SU-DHL-6 (cell line): ENCODE results near the gene C9orf43.

ENCODE experiments used
- H2AFZ ChIP-seq: fragments of 200-600 bp; sonication (generic); 2 replicates; pipeline ENCODE4 v1.6.1; 2014; ENCODE audit warnings: low read depth, mild to moderate bottlenecking, moderate library complexity, mixed read lengths, antibody characterized with exemption, low read length; ENCODE audit not compliant: severe bottlenecking
- H3F3A ChIP-seq: fragments of 200-600 bp; shearing (Covaris generic); 2 replicates; pipeline ENCODE4 v1.6.0; 2016; ENCODE audit warnings: antibody characterized with exemption, mild to moderate bottlenecking; ENCODE audit not compliant: insufficient read depth
- H3K27ac ChIP-seq: fragments of 200-600 bp; sonication (generic); 2 replicates; pipeline ENCODE4 v1.5.1; 2016; ENCODE audit warnings: low read depth, mild to moderate bottlenecking, low read length, moderate library complexity, mixed read lengths
- H3K27me3 ChIP-seq: fragments of 200-600 bp; sonication (generic), shearing (Covaris generic); 2 replicates; pipeline ENCODE4 v1.6.0; 2014; ENCODE audit warnings: mild to moderate bottlenecking, low read length
- H3K36me3 ChIP-seq: fragments of 200-600 bp; sonication (generic); 2 replicates; pipeline ENCODE4 v1.6.1; 2014; ENCODE audit warnings: mild to moderate bottlenecking, low read length, mixed read lengths
- H3K4me2 ChIP-seq: fragments of 300-600, 200-600 bp; shearing (Covaris generic), sonication (generic); 2 replicates; pipeline ENCODE4 v1.6.0; 2014; ENCODE audit warnings: low read length, low read depth, mild to moderate bottlenecking; ENCODE audit not compliant: poor library complexity, severe bottlenecking
- H3K4me3 ChIP-seq: fragments of 200-600 bp; sonication (generic); 2 replicates; pipeline ENCODE4 v1.5.1; 2014; ENCODE audit warnings: antibody characterized with exemption, low read length, mild to moderate bottlenecking, mixed read lengths; ENCODE audit not compliant: insufficient read depth, poor library complexity, severe bottlenecking
- H3K79me2 ChIP-seq: fragments of 200-600 bp; sonication (generic); 2 replicates; pipeline ENCODE4 v1.6.1; 2014; ENCODE audit warnings: mild to moderate bottlenecking, low read length, moderate library complexity; ENCODE audit not compliant: insufficient read depth
- H3K9ac ChIP-seq: fragments of 200-600 bp; sonication (generic); 2 replicates; pipeline ENCODE4 v1.7.0; 2014; ENCODE audit warnings: mild to moderate bottlenecking, low read length
- H3K9me2 ChIP-seq: fragments of 200-600 bp; sonication (generic); replicated peaks from 2 replicates; pipeline ENCODE4 v1.6.1; 2014; ENCODE audit warnings: low read length; ENCODE audit not compliant: insufficient read depth
- H3K9me3 ChIP-seq: fragments of 200-600 bp; sonication (generic); 2 replicates; pipeline ENCODE4 v1.6.1; 2014; ENCODE audit warnings: low read length, mixed read lengths; ENCODE audit not compliant: insufficient read depth
- H4K20me1 ChIP-seq: fragments of 200-600 bp; sonication (generic); 2 replicates; pipeline ENCODE4 v1.6.1; 2014; ENCODE audit warnings: low read depth, mild to moderate bottlenecking, antibody characterized with exemption, low read length, moderate library complexity, mixed read lengths
- CTCF ChIP-seq: fragments of 200-600 bp; sonication (generic); IDR thresholded peaks from one replicate; pipeline ENCODE4 v1.5.1; 2017; ENCODE audit warnings: antibody characterized with exemption, mild to moderate bottlenecking, low read length, moderate library complexity; ENCODE audit not compliant: insufficient read depth, poor library complexity, severe bottlenecking
- EZH2phosphoT487 ChIP-seq: fragments of 200-600 bp; sonication (generic), shearing (Covaris generic); conservative IDR thresholded peaks from 2 replicates; pipeline ENCODE4 v1.6.1; 2018; ENCODE audit warnings: mild to moderate bottlenecking, antibody characterized with exemption, low read length, moderate library complexity, mixed read lengths

The C9orf43 gene

GRCh38 chr9:113472199-113472598, 61.7 kb downstream of the C9orf43 start:
- H3K36me3 ChIP-seq: no peaks in the 10 kb centered on the region
- H3K4me2 ChIP-seq: no peak overlapping the region
- TF ChIP-seq CTCF: no peak
- no peak for TF ChIP-seq EZH2phosphoT487
- H3K27ac ChIP-seq: no peak overlapping the region
- H3K9me3 ChIP-seq: no peaks in the 10 kb centered on the region
- no peak overlapping the region for H2AFZ ChIP-seq
- no peak overlapping the region for H3K4me3 ChIP-seq
- no peaks in the 10 kb centered on the region for H4K20me1 ChIP-seq
- no peak overlapping the region for H3K9ac ChIP-seq
- no peaks in the 10 kb centered on the region for H3K27me3 ChIP-seq
- H3K79me2 ChIP-seq: no peaks in the 10 kb centered on the region
- H3K9me2 ChIP-seq: no peaks in the 10 kb centered on the region
- H3F3A ChIP-seq: no peaks in the 10 kb centered on the region

- Histone ChIP-seq H2AFZ (no peak overlapping the region), H3K9ac (no peak overlapping the region), H3K27me3 (no peaks in the 10 kb centered on the region), H3F3A (no peaks in the 10 kb centered on the region), H3K36me3 (no peaks in the 10 kb centered on the region), H3K79me2 (no peaks in the 10 kb centered on the region), H3K9me3 (no peaks in the 10 kb centered on the region), H4K20me1 (no peaks in the 10 kb centered on the region), H3K9me2 (no peaks in the 10 kb centered on the region), H3K27ac (no peak overlapping the region), H3K4me3 (no peak overlapping the region), H3K4me2 (no peak overlapping the region)
- TF ChIP-seq CTCF (no peak), EZH2phosphoT487 (no peak)
Observed at GRCh38 chr9:113474360-113475028, 63.9 kb downstream of the C9orf43 start.

- H3K4me3 ChIP-seq: no peak overlapping the region
- no peaks in the 10 kb centered on the region for H3F3A ChIP-seq
- H3K27ac ChIP-seq: no peak overlapping the region
- no peaks in the 10 kb centered on the region for H3K27me3 ChIP-seq
- H3K9me2 ChIP-seq: no peaks in the 10 kb centered on the region
- no peaks in the 10 kb centered on the region for H3K36me3 ChIP-seq
- H4K20me1 ChIP-seq: no peaks in the 10 kb centered on the region
- H2AFZ ChIP-seq: no peak overlapping the region
- TF ChIP-seq CTCF (no peak), EZH2phosphoT487 (no peak)
- no peaks in the 10 kb centered on the region for H3K79me2 ChIP-seq
- no peaks in the 10 kb centered on the region for H3K9me3 ChIP-seq
- no peak overlapping the region for H3K4me2 ChIP-seq
- no peak overlapping the region for H3K9ac ChIP-seq
Observed at GRCh38 chr9:113475031-113475430, 64.5 kb downstream of the C9orf43 start.
